ENCODE measurements around the gene SOHLH1. TPM values are rescaled to one million over a fixed set of nuclear protein-coding genes. Genes with fewer than 3 reads are reported as not detected.

The SOHLH1 gene
- total RNA-seq, 1 donor = not detected

GRCh38 chr9:135698767-135699166 lies 514 bp downstream of the SOHLH1 start:
- H3K4me3 ChIP-seq (ENCODE audit: low read depth, low read length) = no peak overlapping the region
- TF ChIP-seq CTCF (IDR thresholded peaks at IDR 0.05; ENCODE audit: insufficient read depth, low read depth, low read length) = no peak
- DNase-seq (ENCODE audit: low read depth) = no peak

GRCh38 chr9:135698236-135698635 lies 1.0 kb downstream of the SOHLH1 start:
- DNase-seq (ENCODE audit: low read depth) = no peak
- no peak overlapping the region for H3K4me3 ChIP-seq (ENCODE audit: low read depth, low read length)
- TF ChIP-seq CTCF (IDR thresholded peaks at IDR 0.05; ENCODE audit: insufficient read depth, low read depth, low read length) = no peak

- DNase-seq (ENCODE audit: low read depth) = no peak
- TF ChIP-seq CTCF (IDR thresholded peaks at IDR 0.05; ENCODE audit: insufficient read depth, low read depth, low read length) = no peak
- no peak overlapping the region for H3K4me3 ChIP-seq (ENCODE audit: low read depth, low read length)
Observed at GRCh38 chr9:135697226-135697625, 2.1 kb downstream of the SOHLH1 start.

- no peak overlapping the region for H3K4me3 ChIP-seq (ENCODE audit: low read depth, low read length)
- TF ChIP-seq CTCF (IDR thresholded peaks at IDR 0.05; ENCODE audit: insufficient read depth, low read depth, low read length) = no peak
- no peak for DNase-seq (ENCODE audit: low read depth)
Observed at GRCh38 chr9:135696446-135696845, 2.8 kb downstream of the SOHLH1 start.

- DNase-seq (ENCODE audit: low read depth) = no peak
- H3K4me3 ChIP-seq (ENCODE audit: low read depth, low read length) = no peak overlapping the region
- no peak for TF ChIP-seq CTCF (IDR thresholded peaks at IDR 0.05; ENCODE audit: insufficient read depth, low read depth, low read length)
Observed at GRCh38 chr9:135695642-135696041, 3.6 kb downstream of the SOHLH1 start.

- TF ChIP-seq CTCF (IDR thresholded peaks at IDR 0.05; ENCODE audit: insufficient read depth, low read depth, low read length) = no peak
- no peak for DNase-seq (ENCODE audit: low read depth)
- H3K4me3 ChIP-seq (ENCODE audit: low read depth, low read length) = no peak overlapping the region
Observed at GRCh38 chr9:135695036-135695435, 4.2 kb downstream of the SOHLH1 start.

GRCh38 chr9:135694414-135694813 lies 4.9 kb downstream of the SOHLH1 start:
- TF ChIP-seq CTCF (IDR thresholded peaks at IDR 0.05; ENCODE audit: insufficient read depth, low read depth, low read length) = no peak

More at GRCh38 chr9:135694414-135694813, 4.9 kb downstream of the SOHLH1 start:
- H3K4me3 ChIP-seq (ENCODE audit: low read depth, low read length) = no peak overlapping the region
- DNase-seq (ENCODE audit: low read depth) = no peak

Measured in fibroblast of villous mesenchyme (primary cell).